Activated T-helper 17 cell treated with anti-CD3 and anti-CD28 coated beads, Interleukin-2, amount 50 U/mL, for 72 hours (primary cell): ENCODE measurements around the gene MBOAT2. TPM values are rescaled to one million over a fixed set of nuclear protein-coding genes. Genes with fewer than 3 reads are reported as not detected.
"Not testable (repeated sequence)": the region's sequence is repeated elsewhere in the genome, so short reads cannot be mapped to it uniquely, and the experiment has no call there.

Source experiments
- ATAC-seq: fragments of 150-1000 bp; cut with Tn5 transposase; replicated peaks from 2 replicates; pipeline ENCODE4 v1.10.0; 2021; ENCODE audit warnings: mild to moderate bottlenecking, moderate library complexity
- H3K27ac Mint-ChIP-seq: one replicate; pipeline ENCODE4 v1.8.0; 2022; ENCODE audit warnings: mixed read lengths
- H3K27me3 Mint-ChIP-seq: one replicate; pipeline ENCODE4 v1.8.0; 2022; ENCODE audit warnings: mixed read lengths
- H3K36me3 Mint-ChIP-seq: one replicate; pipeline ENCODE4 v1.8.0; 2022; ENCODE audit warnings: low read depth, mild to moderate bottlenecking, mixed read lengths
- H3K4me1 Mint-ChIP-seq: one replicate; pipeline ENCODE4 v1.8.0; 2022; ENCODE audit warnings: mixed read lengths
- H3K4me3 Mint-ChIP-seq: one replicate; pipeline ENCODE4 v1.8.0; 2022; ENCODE audit warnings: mild to moderate bottlenecking, mixed read lengths
- H3K9me3 Mint-ChIP-seq: one replicate; pipeline ENCODE4 v1.8.0; 2022; ENCODE audit warnings: mixed read lengths
- total RNA-seq, 2 donors: library from RNA; stranded (reverse); gene quantifications; one replicate each; pipeline ENCODE4 v1.2.3, GENCODE V29; 2022

The MBOAT2 gene
- total RNA-seq, result 1 to 10 TPM; 3.4 to 6.3 TPM

- no peaks in the 10 kb centered on the region for H3K9me3 Mint-ChIP-seq
- no peak within 1 kb of the TSS for H3K27ac Mint-ChIP-seq
- H3K4me3 Mint-ChIP-seq, result peak within 1 kb of the TSS; percentile 72
- no peaks in the 10 kb centered on the region for H3K4me1 Mint-ChIP-seq
- H3K36me3 Mint-ChIP-seq, result no peaks in the 10 kb centered on the region
- ATAC-seq, result peak; percentile 97
- peaks cover 5% of the 10 kb centered on the region for H3K27me3 Mint-ChIP-seq
Measured at GRCh38 chr2:9003616-9004337, at the start of gene MBOAT2. Gene MBOAT2 (minus strand): TSS chr2:9003684. CDS start chr2:9003614, 70 bp downstream.

GRCh38 chr2:9052821-9053533 lies 49.5 kb upstream of the MBOAT2 start:
- no peak for ATAC-seq
- H3K27ac Mint-ChIP-seq, result no peak overlapping the region
- peaks cover 4% of the 10 kb centered on the region for H3K9me3 Mint-ChIP-seq
- peaks cover 5% of the 10 kb centered on the region for H3K27me3 Mint-ChIP-seq
- H3K36me3 Mint-ChIP-seq, result no peaks in the 10 kb centered on the region
- H3K4me1 Mint-ChIP-seq, result no peaks in the 10 kb centered on the region
- no peak overlapping the region for H3K4me3 Mint-ChIP-seq

GRCh38 chr2:9051451-9051850 lies 48.0 kb upstream of the MBOAT2 start:
- not testable (repeated sequence) for H3K9me3 Mint-ChIP-seq, H3K4me1 Mint-ChIP-seq, H3K27ac Mint-ChIP-seq, H3K36me3 Mint-ChIP-seq, H3K4me3 Mint-ChIP-seq, ATAC-seq, H3K27me3 Mint-ChIP-seq

- Mint-ChIP-seq H3K4me3 (no peak overlapping the region), H3K27ac (no peak overlapping the region), H3K9me3 (no peaks in the 10 kb centered on the region), H3K36me3 (no peaks in the 10 kb centered on the region), H3K4me1 (no peaks in the 10 kb centered on the region), H3K27me3 (peaks cover 5% of the 10 kb centered on the region)
- ATAC-seq, result no peak
Measured at GRCh38 chr2:9050122-9050809, 46.8 kb upstream of the MBOAT2 start.

- Mint-ChIP-seq H3K4me1 (no peaks in the 10 kb centered on the region), H3K27ac (no peak overlapping the region), H3K4me3 (no peak overlapping the region), H3K27me3 (no peaks in the 10 kb centered on the region), H3K9me3 (no peaks in the 10 kb centered on the region), H3K36me3 (no peaks in the 10 kb centered on the region)
- ATAC-seq, result no peak
Measured at GRCh38 chr2:9045595-9045994, 42.1 kb upstream of the MBOAT2 start.

- ATAC-seq, H3K4me1 Mint-ChIP-seq, H3K36me3 Mint-ChIP-seq, H3K9me3 Mint-ChIP-seq, H3K4me3 Mint-ChIP-seq, H3K27ac Mint-ChIP-seq, H3K27me3 Mint-ChIP-seq: not testable (repeated sequence)
Measured at GRCh38 chr2:9043491-9043890, 40.0 kb upstream of the MBOAT2 start.

- H3K4me1 Mint-ChIP-seq, result no peaks in the 10 kb centered on the region
- H3K27ac Mint-ChIP-seq, result no peak overlapping the region
- H3K9me3 Mint-ChIP-seq, result peaks cover 7% of the 10 kb centered on the region
- peaks cover 24% of the 10 kb centered on the region for H3K27me3 Mint-ChIP-seq
- ATAC-seq, result no peak
- no peak overlapping the region for H3K4me3 Mint-ChIP-seq
- no peaks in the 10 kb centered on the region for H3K36me3 Mint-ChIP-seq
Measured at GRCh38 chr2:9037166-9037565, 33.7 kb upstream of the MBOAT2 start.

- no peak overlapping the region for H3K4me3 Mint-ChIP-seq
- no peak for ATAC-seq
- peaks cover 7% of the 10 kb centered on the region for H3K9me3 Mint-ChIP-seq
- no peaks in the 10 kb centered on the region for H3K36me3 Mint-ChIP-seq
- H3K27ac Mint-ChIP-seq, result no peak overlapping the region
- H3K27me3 Mint-ChIP-seq, result peaks cover 35% of the 10 kb centered on the region
- H3K4me1 Mint-ChIP-seq, result no peaks in the 10 kb centered on the region
Measured at GRCh38 chr2:9033385-9034168, 30.1 kb upstream of the MBOAT2 start.

GRCh38 chr2:9032536-9033255 lies 29.2 kb upstream of the MBOAT2 start:
- no peaks in the 10 kb centered on the region for H3K36me3 Mint-ChIP-seq
- peaks cover under 1% of the 10 kb centered on the region for H3K9me3 Mint-ChIP-seq
- no peak overlapping the region for H3K27ac Mint-ChIP-seq
- no peak overlapping the region for H3K4me3 Mint-ChIP-seq
- no peak for ATAC-seq
- H3K27me3 Mint-ChIP-seq, result peaks cover 33% of the 10 kb centered on the region
- no peaks in the 10 kb centered on the region for H3K4me1 Mint-ChIP-seq

- H3K4me1 Mint-ChIP-seq, result no peaks in the 10 kb centered on the region
- H3K9me3 Mint-ChIP-seq, result no peaks in the 10 kb centered on the region
- ATAC-seq, result no peak
Measured at GRCh38 chr2:9032121-9032520, 28.6 kb upstream of the MBOAT2 start.

GRCh38 chr2:9031246-9031645 lies 27.8 kb upstream of the MBOAT2 start:
- Mint-ChIP-seq H3K36me3 (no peaks in the 10 kb centered on the region), H3K9me3 (no peaks in the 10 kb centered on the region), H3K4me1 (no peaks in the 10 kb centered on the region), H3K4me3 (no peak overlapping the region), H3K27me3 (peaks cover 41% of the 10 kb centered on the region), H3K27ac (no peak overlapping the region)
- ATAC-seq, result no peak

More at GRCh38 chr2:9032121-9032520, 28.6 kb upstream of the MBOAT2 start:
- no peaks in the 10 kb centered on the region for H3K36me3 Mint-ChIP-seq
- H3K27ac Mint-ChIP-seq, result no peak overlapping the region
- peaks cover 35% of the 10 kb centered on the region for H3K27me3 Mint-ChIP-seq
- H3K4me3 Mint-ChIP-seq, result no peak overlapping the region

GRCh38 chr2:9030841-9031240 lies 27.4 kb upstream of the MBOAT2 start:
- H3K4me1 Mint-ChIP-seq, result no peaks in the 10 kb centered on the region
- no peak overlapping the region for H3K4me3 Mint-ChIP-seq
- no peaks in the 10 kb centered on the region for H3K36me3 Mint-ChIP-seq
- peaks cover 41% of the 10 kb centered on the region for H3K27me3 Mint-ChIP-seq
- ATAC-seq, result no peak
- H3K27ac Mint-ChIP-seq, result no peak overlapping the region
- H3K9me3 Mint-ChIP-seq, result no peaks in the 10 kb centered on the region

- no peak for ATAC-seq
- no peak overlapping the region for H3K4me3 Mint-ChIP-seq
- H3K36me3 Mint-ChIP-seq, result no peaks in the 10 kb centered on the region
- H3K4me1 Mint-ChIP-seq, result no peaks in the 10 kb centered on the region
- H3K27me3 Mint-ChIP-seq, result peaks cover 43% of the 10 kb centered on the region
- H3K27ac Mint-ChIP-seq, result no peak overlapping the region
- no peaks in the 10 kb centered on the region for H3K9me3 Mint-ChIP-seq
Measured at GRCh38 chr2:9030190-9030589, 26.7 kb upstream of the MBOAT2 start.

- Mint-ChIP-seq H3K36me3 (no peaks in the 10 kb centered on the region), H3K4me1 (no peaks in the 10 kb centered on the region), H3K9me3 (no peaks in the 10 kb centered on the region), H3K4me3 (no peak overlapping the region), H3K27me3 (peaks cover 46% of the 10 kb centered on the region), H3K27ac (no peak overlapping the region)
- no peak for ATAC-seq
Measured at GRCh38 chr2:9029721-9030120, 26.2 kb upstream of the MBOAT2 start.
